ENCODE data around the gene TNFRSF1B.

TNFRSF1B gene

GRCh38 chr1:12166834-12167492, at the start of gene TNFRSF1B:
TSS of gene TNFRSF1B (plus strand) at chr1:12166991. CDS start at chr1:12167092, 101 bp downstream.
- FAIRE-seq (no peak), DNase-seq (ENCODE audit: insufficient read length, low spot score) (no peak)
- TF ChIP-seq POLR2A (IDR thresholded peaks at IDR 0.05; ENCODE audit: low read depth, low read length), result no peak

GRCh38 chr1:12121212-12122003, 45.4 kb upstream of the TNFRSF1B start:
- DNase-seq (ENCODE audit: insufficient read length, low spot score), result no peak
- no peak for TF ChIP-seq POLR2A (IDR thresholded peaks at IDR 0.05; ENCODE audit: low read depth, low read length)
- FAIRE-seq, result no peak

- DNase-seq (ENCODE audit: insufficient read length, low spot score) (no peak), FAIRE-seq (no peak)
Measured at GRCh38 chr1:12123172-12123571, 43.6 kb upstream of the TNFRSF1B start.

GRCh38 chr1:12124693-12125421, 41.9 kb upstream of the TNFRSF1B start:
- TF ChIP-seq POLR2A (IDR thresholded peaks at IDR 0.05; ENCODE audit: low read depth, low read length), result no peak
- DNase-seq (ENCODE audit: insufficient read length, low spot score), result no peak
- FAIRE-seq, result peak; percentile 71

More at GRCh38 chr1:12123172-12123571, 43.6 kb upstream of the TNFRSF1B start:
- TF ChIP-seq POLR2A (IDR thresholded peaks at IDR 0.05; ENCODE audit: low read depth, low read length), result no peak

GRCh38 chr1:12125422-12126355, 41.1 kb upstream of the TNFRSF1B start:
- FAIRE-seq (no peak), DNase-seq (ENCODE audit: insufficient read length, low spot score) (no peak)
- TF ChIP-seq POLR2A (IDR thresholded peaks at IDR 0.05; ENCODE audit: low read depth, low read length), result no peak

GRCh38 chr1:12126781-12127180, 40.0 kb upstream of the TNFRSF1B start:
- FAIRE-seq (no peak), DNase-seq (ENCODE audit: insufficient read length, low spot score) (no peak)
- TF ChIP-seq POLR2A (IDR thresholded peaks at IDR 0.05; ENCODE audit: low read depth, low read length), result no peak

- DNase-seq (ENCODE audit: insufficient read length, low spot score) (no peak), FAIRE-seq (no peak)
- TF ChIP-seq POLR2A (IDR thresholded peaks at IDR 0.05; ENCODE audit: low read depth, low read length), result no peak
Measured at GRCh38 chr1:12127206-12127810, 39.5 kb upstream of the TNFRSF1B start.

- no peak for FAIRE-seq
- no peak for TF ChIP-seq POLR2A (IDR thresholded peaks at IDR 0.05; ENCODE audit: low read depth, low read length)
Measured at GRCh38 chr1:12128120-12128519, 38.7 kb upstream of the TNFRSF1B start.

GRCh38 chr1:12129624-12130023, 37.2 kb upstream of the TNFRSF1B start:
- FAIRE-seq (no peak), DNase-seq (ENCODE audit: insufficient read length, low spot score) (no peak)
- TF ChIP-seq POLR2A (IDR thresholded peaks at IDR 0.05; ENCODE audit: low read depth, low read length), result no peak

More at GRCh38 chr1:12128120-12128519, 38.7 kb upstream of the TNFRSF1B start:
- DNase-seq (ENCODE audit: insufficient read length, low spot score), result no peak

GRCh38 chr1:12130466-12131130, 36.2 kb upstream of the TNFRSF1B start:
- FAIRE-seq (no peak), DNase-seq (ENCODE audit: insufficient read length, low spot score) (no peak)
- no peak for TF ChIP-seq POLR2A (IDR thresholded peaks at IDR 0.05; ENCODE audit: low read depth, low read length)

- FAIRE-seq (no peak), DNase-seq (ENCODE audit: insufficient read length, low spot score) (no peak)
- TF ChIP-seq POLR2A (IDR thresholded peaks at IDR 0.05; ENCODE audit: low read depth, low read length), result no peak
Measured at GRCh38 chr1:12132078-12132477, 34.7 kb upstream of the TNFRSF1B start.

GRCh38 chr1:12134716-12135115, 32.1 kb upstream of the TNFRSF1B start:
- no peak for FAIRE-seq
- no peak for DNase-seq (ENCODE audit: insufficient read length, low spot score)
- no peak for TF ChIP-seq POLR2A (IDR thresholded peaks at IDR 0.05; ENCODE audit: low read depth, low read length)

All from H54 (cell line).